Keratinocyte (primary cell): Measurements from ENCODE around the gene MPP4. TPM values are rescaled to one million over a fixed set of nuclear protein-coding genes. Genes with fewer than 3 reads are reported as not detected.

ENCODE experiments used
- DNase-seq: peaks from one replicate; pipeline ENCODE4 v3.0.0-alpha.2; 2011; ENCODE audit warnings: low read depth, missing footprints, low spot score
- FAIRE-seq: peaks from 2 replicates; lab custom pipeline; 2011; peaks lifted over from hg19 to GRCh38; lab: Jason Lieb, UNC
- H2AFZ ChIP-seq: 2 replicates; pipeline ENCODE4 v1.6.0; 2012; ENCODE audit warnings: low read length, control low read depth, inconsistent platforms; ENCODE audit not compliant: control insufficient read depth
- H3K27ac ChIP-seq: 2 replicates; pipeline ENCODE4 v1.5.1; 2011; ENCODE audit warnings: low read length; ENCODE audit not compliant: control insufficient read depth, insufficient read depth
- H3K27me3 ChIP-seq: 3 replicates; pipeline ENCODE4 v1.6.0; 2011; ENCODE audit warnings: low read length; ENCODE audit not compliant: control insufficient read depth, insufficient read depth; ENCODE audit errors: extremely low read depth
- H3K36me3 ChIP-seq, 2 experiments: 2 replicates in 1 of 2; 3 replicates in 1 of 2; pipeline ENCODE4 v1.5.1; 2011; ENCODE audit warnings: low read length in 2 of 2, mild to moderate bottlenecking in 1 of 2; ENCODE audit not compliant: control insufficient read depth in 2 of 2, insufficient read depth in 2 of 2; ENCODE audit errors: extremely low read depth in 1 of 2
- H3K4me1 ChIP-seq: 3 replicates; pipeline ENCODE4 v1.5.1; 2011; ENCODE audit warnings: low read length; ENCODE audit not compliant: control insufficient read depth, insufficient read depth; ENCODE audit errors: extremely low read depth
- H3K4me2 ChIP-seq: 3 replicates; pipeline ENCODE4 v1.6.0; 2011; ENCODE audit warnings: low read depth, low read length; ENCODE audit not compliant: control insufficient read depth, insufficient read depth; ENCODE audit errors: extremely low read depth
- H3K4me3 ChIP-seq, 3 experiments: fragments of 200-600 bp in 1 of 3; sonication (generic) in 1 of 3; 2 replicates in 2 of 3; 3 replicates in 1 of 3; pipeline ENCODE4 v1.5.1; 2011 to 2016; ENCODE audit warnings: low read length in 3 of 3, mild to moderate bottlenecking in 3 of 3, control low read depth in 2 of 3, inconsistent platforms in 1 of 3, low read depth in 1 of 3, mixed read lengths in 1 of 3, mixed run types in 1 of 3, moderate library complexity in 1 of 3; ENCODE audit not compliant: control insufficient read depth in 2 of 3, insufficient read depth in 2 of 3; ENCODE audit errors: extremely low read depth in 1 of 3
- H3K79me2 ChIP-seq: 2 replicates; pipeline ENCODE4 v1.6.0; 2012; ENCODE audit warnings: low read length; ENCODE audit not compliant: control insufficient read depth, insufficient read depth
- H3K9ac ChIP-seq: 3 replicates; pipeline ENCODE4 v1.6.0; 2011; ENCODE audit warnings: low read length; ENCODE audit not compliant: control insufficient read depth, insufficient read depth; ENCODE audit errors: extremely low read depth
- H3K9me1 ChIP-seq: 3 replicates; pipeline ENCODE4 v1.6.0; 2011; ENCODE audit warnings: low read length; ENCODE audit not compliant: control insufficient read depth, insufficient read depth; ENCODE audit errors: extremely low read depth
- H3K9me3 ChIP-seq: 2 replicates; pipeline ENCODE4 v1.5.1; 2012; ENCODE audit warnings: low read depth, low read length; ENCODE audit not compliant: control insufficient read depth
- H4K20me1 ChIP-seq: 3 replicates; pipeline ENCODE4 v1.6.0; 2011; ENCODE audit warnings: low read length; ENCODE audit not compliant: control insufficient read depth, insufficient read depth; ENCODE audit errors: extremely low read depth
- EZH2 ChIP-seq: IDR thresholded peaks from one replicate; pipeline ENCODE4 v1.6.1; 2012; ENCODE audit warnings: inconsistent platforms, mild to moderate bottlenecking, low read length, moderate library complexity
- dilution Hi-C: fragments of 300-500 bp; cut with MboI; formaldehyde crosslinking; loops from one replicate; pipeline ENCODE4 v1.7.0; 2020; ENCODE audit warnings: low sequenced_read_pairs; ENCODE audit not compliant: extremely low pct_ligation_motif_present
- polyA plus RNA-seq, 5 experiments: library from polyadenylated mRNA; depleted of rRNA in 3 of 5; stranded (reverse) in 3 of 5; stranded (forward) in 1 of 5; unstranded in 1 of 5; fragments of >200 nt; gene quantifications; 1 replicate in 1 of 5; 2 replicates in 3 of 5; 3 replicates in 1 of 5; pipeline versions ENCODE4 v1.2.1 to v1.2.3, GENCODE V29; 2011 to 2012; ENCODE audit warnings: missing spikeins in 2 of 5, low read depth in 1 of 5, low replicate concordance in 1 of 5
- TF ChIP-seq, protein P1 (sequence below), 3 experiments: IDR thresholded peaks in 1 of 3; conservative IDR thresholded peaks in 1 of 3; optimal IDR thresholded peaks in 1 of 3; 2 replicates in 2 of 3; 3 replicates in 1 of 3; pipeline versions ENCODE3 to v1.5.1; 2011; ENCODE audit warnings: low read length in 3 of 3, mild to moderate bottlenecking in 3 of 3, moderate library complexity in 2 of 3, control low read depth in 1 of 3, inconsistent platforms in 1 of 3; ENCODE audit not compliant: insufficient read depth in 2 of 3; ENCODE audit errors: extremely low read depth in 1 of 3

MPP4 gene
- polyA plus RNA-seq, 1 donor (not counting 4 experiments of a cell fraction or from before 2014, with no cell fraction given), result 0.42 TPM

DNA sequence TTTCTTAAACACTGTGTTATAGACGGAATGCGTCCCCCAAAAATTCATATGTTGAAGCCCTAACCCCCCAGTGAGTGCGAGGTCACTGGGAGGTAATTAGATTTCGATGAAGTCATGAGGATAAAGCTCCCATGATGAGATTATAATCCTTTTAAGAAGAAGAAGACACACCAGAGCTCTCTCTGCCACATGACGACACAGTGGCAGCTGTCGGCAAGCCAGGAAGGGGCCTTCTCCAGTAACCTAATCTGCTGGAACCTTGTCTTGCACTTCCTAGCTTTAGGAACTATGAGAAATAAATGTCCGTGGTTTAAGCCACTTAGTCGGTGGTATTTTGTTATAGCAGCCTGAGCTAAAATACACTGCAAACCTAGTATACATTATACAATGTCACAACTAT lies 67.4 kb downstream of the MPP4 start:
- Histone ChIP-seq H3K4me1 (no peaks in the 10 kb centered on the region), H3K4me3 (no peak overlapping the region), H3K79me2 (no peaks in the 10 kb centered on the region), H3K27me3 (no peaks in the 10 kb centered on the region), H4K20me1 (no peaks in the 10 kb centered on the region), H3K4me2 (no peak overlapping the region), H3K9ac (no peak overlapping the region), H3K36me3 (peaks cover 13 to 31% of the 10 kb centered on the region in 2 experiments), H3K9me3 (no peaks in the 10 kb centered on the region), H3K27ac (no peak overlapping the region), H3K9me1 (no peaks in the 10 kb centered on the region), H2AFZ (no peak overlapping the region)
- dilution Hi-C loops, result no loop called here
- DNase-seq (no peak), FAIRE-seq (no peak)
- TF ChIP-seq, protein P1, sequence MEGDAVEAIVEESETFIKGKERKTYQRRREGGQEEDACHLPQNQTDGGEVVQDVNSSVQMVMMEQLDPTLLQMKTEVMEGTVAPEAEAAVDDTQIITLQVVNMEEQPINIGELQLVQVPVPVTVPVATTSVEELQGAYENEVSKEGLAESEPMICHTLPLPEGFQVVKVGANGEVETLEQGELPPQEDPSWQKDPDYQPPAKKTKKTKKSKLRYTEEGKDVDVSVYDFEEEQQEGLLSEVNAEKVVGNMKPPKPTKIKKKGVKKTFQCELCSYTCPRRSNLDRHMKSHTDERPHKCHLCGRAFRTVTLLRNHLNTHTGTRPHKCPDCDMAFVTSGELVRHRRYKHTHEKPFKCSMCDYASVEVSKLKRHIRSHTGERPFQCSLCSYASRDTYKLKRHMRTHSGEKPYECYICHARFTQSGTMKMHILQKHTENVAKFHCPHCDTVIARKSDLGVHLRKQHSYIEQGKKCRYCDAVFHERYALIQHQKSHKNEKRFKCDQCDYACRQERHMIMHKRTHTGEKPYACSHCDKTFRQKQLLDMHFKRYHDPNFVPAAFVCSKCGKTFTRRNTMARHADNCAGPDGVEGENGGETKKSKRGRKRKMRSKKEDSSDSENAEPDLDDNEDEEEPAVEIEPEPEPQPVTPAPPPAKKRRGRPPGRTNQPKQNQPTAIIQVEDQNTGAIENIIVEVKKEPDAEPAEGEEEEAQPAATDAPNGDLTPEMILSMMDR (optimal IDR thresholded peaks at IDR 0.05 in 1 of 3, IDR thresholded peaks at IDR 0.05 in 1 of 3, conservative IDR thresholded peaks at IDR 0.05 in 1 of 3; ENCODE audit: extremely low read depth in 1 of 3, insufficient read depth in 2 of 3, low read length in 3 of 3), result no peak
- no peak for TF ChIP-seq EZH2

DNA sequence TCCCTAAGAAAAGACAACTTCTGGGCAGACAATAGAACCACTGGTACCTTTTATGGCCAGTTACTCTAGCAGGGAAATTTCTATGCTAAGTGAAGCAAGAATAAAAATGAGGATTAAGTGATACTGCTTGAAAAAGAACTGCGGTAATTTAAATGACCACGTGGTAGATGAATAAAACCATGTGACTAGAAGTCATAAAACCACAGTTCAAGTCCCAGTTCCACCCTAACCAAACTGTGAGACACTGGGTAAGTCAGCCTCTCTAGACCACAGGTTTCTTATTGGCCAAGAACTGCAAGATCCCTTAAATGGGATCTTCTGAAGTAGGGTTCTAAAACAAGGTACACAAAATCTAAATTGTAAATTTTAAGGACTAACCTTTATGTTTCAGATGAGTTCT lies 67.9 kb downstream of the MPP4 start:
- Histone ChIP-seq H2AFZ (no peak overlapping the region), H3K9ac (no peak overlapping the region), H3K79me2 (no peaks in the 10 kb centered on the region), H3K4me1 (no peaks in the 10 kb centered on the region), H3K27ac (no peak overlapping the region), H4K20me1 (no peaks in the 10 kb centered on the region), H3K4me3 (no peak overlapping the region), H3K4me2 (no peak overlapping the region), H3K9me3 (no peaks in the 10 kb centered on the region), H3K36me3 (peaks cover 13 to 26% of the 10 kb centered on the region in 2 experiments), H3K27me3 (no peaks in the 10 kb centered on the region), H3K9me1 (no peaks in the 10 kb centered on the region)
- DNase-seq (no peak), FAIRE-seq (no peak)
- TF ChIP-seq, protein P1 (optimal IDR thresholded peaks at IDR 0.05 in 1 of 3, IDR thresholded peaks at IDR 0.05 in 1 of 3, conservative IDR thresholded peaks at IDR 0.05 in 1 of 3; ENCODE audit: extremely low read depth in 1 of 3, insufficient read depth in 2 of 3, low read length in 3 of 3), result no peak
- no peak for TF ChIP-seq EZH2
- dilution Hi-C loops, result no loop called here
